GM21529 (cell line): ENCODE results near the gene MITF.

Source experiments
- ATAC-seq: cut with Tn5 transposase; IDR thresholded peaks from one replicate; pipeline ENCODE4 v1.9.1; 2021; ENCODE audit not compliant: unreplicated experiment

MITF gene

GRCh38 chr3:70000563-70001081 lies 261.4 kb downstream of the MITF start:
- ATAC-seq: no peak

GRCh38 chr3:70003119-70003518 lies 263.9 kb downstream of the MITF start:
- no peak for ATAC-seq

GRCh38 chr3:70006089-70006488 lies 266.8 kb downstream of the MITF start:
- no peak for ATAC-seq

- no peak for ATAC-seq
Observed at GRCh38 chr3:70010346-70010745, 271.1 kb downstream of the MITF start.

- ATAC-seq: no peak
Observed at GRCh38 chr3:70011582-70011981, 272.3 kb downstream of the MITF start.
